ENCODE measurements around the gene RARRES1. TPM values are rescaled to one million over a fixed set of nuclear protein-coding genes. Genes with fewer than 3 reads are reported as not detected.
"Not testable (repeated sequence)": the region's sequence is repeated elsewhere in the genome, so short reads cannot be mapped to it uniquely, and the experiment has no call there.

RARRES1 gene
- total RNA-seq, 1 donor from 2014 or later, result 9.1 TPM

DNA sequence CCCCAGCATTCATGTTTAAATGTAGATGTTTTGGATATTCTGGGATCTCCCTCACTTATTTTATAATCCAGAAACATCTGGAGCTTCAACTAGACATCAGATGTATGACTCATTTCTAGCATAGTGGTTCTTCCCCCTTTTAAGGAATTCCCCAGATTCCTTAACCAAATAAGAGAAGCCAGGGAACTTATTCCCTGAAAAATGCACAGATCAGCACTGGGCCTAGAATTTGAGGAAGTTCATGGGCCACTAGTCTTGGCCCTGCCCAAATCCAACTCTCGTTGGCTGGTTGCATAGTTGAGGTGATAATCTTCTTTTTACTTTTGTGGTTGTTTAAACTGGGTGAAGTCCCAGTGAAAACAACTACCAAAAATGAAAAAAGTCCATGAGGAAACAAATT is 20.4 kb downstream of the RARRES1 start:
- intact Hi-C loops (cut with DNase I), result no loop called here
- DNase-seq, result no peak
- peak; percentile 52 for ATAC-seq (ENCODE audit: poor library complexity)

GRCh38 chr3:158710601-158711000 is 21.7 kb downstream of the RARRES1 start:
- no peak for DNase-seq
- no peak for ATAC-seq (ENCODE audit: poor library complexity)
- intact Hi-C loops (cut with DNase I), result no loop called here

- ATAC-seq (ENCODE audit: poor library complexity) (no peak), DNase-seq (no peak)
- intact Hi-C loops (cut with DNase I), result no loop called here
Measured at GRCh38 chr3:158709666-158710083, 22.6 kb downstream of the RARRES1 start.

DNA sequence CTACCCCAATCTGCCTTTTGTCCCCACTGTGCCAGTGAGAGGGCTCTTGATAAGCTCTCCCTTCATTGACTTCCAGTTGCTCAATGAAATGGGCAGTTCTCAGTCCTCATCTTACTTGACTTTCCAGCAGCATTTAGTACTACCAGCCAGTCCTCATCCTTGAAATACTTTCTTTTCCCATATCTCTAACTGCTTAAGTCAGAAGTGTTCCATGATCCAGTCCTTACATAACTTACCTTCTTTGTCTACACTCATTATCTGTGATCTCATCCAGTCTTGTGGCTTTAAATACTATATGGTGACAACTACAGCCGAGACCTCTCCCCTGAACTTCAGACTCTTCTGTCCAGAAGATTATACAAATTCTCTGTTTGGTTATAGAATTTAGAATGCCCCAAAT is 28.7 kb downstream of the RARRES1 start:
- intact Hi-C loops (cut with DNase I), result no loop called here
- DNase-seq (no peak), ATAC-seq (ENCODE audit: poor library complexity) (no peak)

GRCh38 chr3:158702815-158703481 is 29.3 kb downstream of the RARRES1 start:
- DNase-seq (no peak), ATAC-seq (ENCODE audit: poor library complexity) (no peak)
- intact Hi-C loops (cut with DNase I), result no loop called here

DNA sequence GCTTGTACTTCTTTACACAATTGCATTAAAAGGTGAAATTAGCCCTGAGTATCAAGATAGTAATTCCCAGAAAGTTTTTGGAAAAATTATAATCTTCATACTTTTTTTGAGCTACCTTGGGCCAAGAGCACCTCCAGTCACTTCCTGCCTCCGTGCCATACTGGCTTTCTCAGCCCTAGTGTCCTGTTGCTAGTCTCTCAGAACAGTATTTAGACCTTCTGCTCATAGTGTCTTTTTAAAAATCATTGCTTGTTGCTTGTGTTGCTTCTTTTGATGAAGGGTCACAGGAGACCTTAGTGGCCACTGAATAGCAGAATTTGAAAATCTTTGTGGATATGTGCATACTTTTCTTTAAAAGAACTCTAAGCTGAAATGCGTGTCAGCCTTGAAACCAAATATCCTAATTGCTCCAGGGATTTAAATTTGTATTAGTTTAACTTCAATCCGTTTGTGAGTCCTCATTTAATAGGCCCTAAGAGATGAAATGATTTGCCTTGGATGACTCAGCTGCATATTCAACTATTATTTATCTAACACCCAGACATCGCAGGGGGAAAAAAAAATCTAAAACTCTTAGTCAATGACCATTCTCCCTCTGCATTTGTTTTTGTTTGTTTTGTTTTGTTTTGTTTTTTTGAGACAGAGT is 30.7 kb downstream of the RARRES1 start:
- intact Hi-C loops (cut with DNase I), result no loop called here
- DNase-seq (no peak), ATAC-seq (ENCODE audit: poor library complexity) (no peak)

DNA sequence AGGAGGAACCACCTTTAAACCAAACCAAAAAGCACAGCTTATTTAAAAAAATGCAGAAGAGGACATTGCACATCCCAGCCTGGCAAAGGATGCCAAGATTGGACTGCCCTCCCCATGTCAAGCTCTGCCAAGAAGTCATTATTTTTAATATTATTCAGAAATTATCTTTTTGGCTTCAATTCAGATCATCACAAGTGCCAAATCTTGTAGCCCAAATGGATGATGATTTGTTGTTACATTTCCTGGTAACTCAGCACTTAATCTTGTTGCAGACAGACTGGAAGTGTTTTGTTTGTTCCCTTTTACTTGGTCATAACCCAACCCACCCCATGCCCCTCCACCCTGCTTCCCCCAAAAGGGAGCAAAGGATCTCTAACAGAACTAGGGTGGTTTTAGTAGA is 31.7 kb downstream of the RARRES1 start:
- ATAC-seq (ENCODE audit: poor library complexity) (peak; percentile 34), DNase-seq (no peak)
- intact Hi-C loops (cut with DNase I), result no loop called here

GRCh38 chr3:158696618-158697017 is 35.6 kb downstream of the RARRES1 start:
- DNase-seq, result no peak
- no peak for ATAC-seq (ENCODE audit: poor library complexity)
- intact Hi-C loops (cut with DNase I), result no loop called here

DNA sequence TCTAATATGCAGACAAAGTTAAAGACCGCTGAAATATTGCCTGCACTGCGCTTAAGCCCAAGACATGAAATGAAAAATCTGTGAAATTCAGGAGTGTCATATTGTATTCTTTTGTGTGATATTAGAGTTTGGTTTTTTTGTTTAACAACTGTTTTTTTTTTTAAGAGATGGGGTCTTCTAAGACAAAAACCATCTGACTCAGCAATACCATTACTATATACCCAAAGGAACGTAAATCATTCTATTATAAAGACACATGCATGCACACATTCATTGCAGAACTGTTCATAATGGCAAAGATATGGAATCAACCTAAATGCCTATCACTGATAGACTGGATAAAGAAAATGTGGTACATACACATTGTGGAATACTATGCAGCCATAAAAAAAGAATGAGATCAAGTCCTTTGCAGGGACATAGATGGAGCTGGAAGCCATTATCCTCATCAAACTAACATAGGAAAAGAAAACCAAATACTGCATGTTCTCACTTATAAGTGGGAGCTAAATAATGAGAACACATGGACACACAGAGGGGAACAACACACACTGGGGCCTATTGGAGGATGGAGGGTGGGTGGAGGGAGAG is 38.3 kb downstream of the RARRES1 start:
- DNase-seq; ATAC-seq (ENCODE audit: poor library complexity); intact Hi-C loops (cut with DNase I): not testable (repeated sequence)

GRCh38 chr3:158685159-158685558 is 47.1 kb downstream of the RARRES1 start:
- DNase-seq, result no peak
- intact Hi-C loops (cut with DNase I), result no loop called here
- ATAC-seq (ENCODE audit: poor library complexity), result no peak

- intact Hi-C loops (cut with DNase I), result no loop called here
- ATAC-seq (ENCODE audit: poor library complexity) (no peak), DNase-seq (no peak)
Measured at GRCh38 chr3:158683230-158683962, 48.9 kb downstream of the RARRES1 start.

- ATAC-seq (ENCODE audit: poor library complexity) (no peak), DNase-seq (no peak)
- intact Hi-C loops (cut with DNase I), result no loop called here
Measured at GRCh38 chr3:158680861-158681260, 51.4 kb downstream of the RARRES1 start.

DNA sequence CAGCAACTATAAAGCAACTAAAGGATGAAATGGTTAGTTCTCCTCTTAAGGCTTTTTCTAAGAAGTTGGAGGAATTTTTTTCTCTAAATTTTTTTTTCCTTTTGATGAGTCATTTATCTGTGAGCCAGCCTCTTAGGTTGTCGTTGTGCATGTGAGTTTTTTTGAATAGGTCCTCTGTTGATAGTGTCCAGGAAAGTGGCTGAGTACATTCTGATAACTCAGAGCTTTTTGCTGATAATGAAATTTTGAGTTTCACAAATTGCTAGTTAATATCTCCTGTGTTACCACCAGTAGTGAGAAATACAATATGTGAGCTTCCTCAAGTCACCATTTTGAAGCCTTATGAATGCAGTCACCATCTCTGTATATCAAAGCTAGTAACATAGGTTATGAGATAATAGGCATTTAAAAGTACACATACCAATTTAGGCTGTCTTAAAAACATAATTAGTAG is 52.7 kb downstream of the RARRES1 start:
- no peak for DNase-seq
- intact Hi-C loops (cut with DNase I), result no loop called here

GRCh38 chr3:158678687-158679086 is 53.6 kb downstream of the RARRES1 start:
- ATAC-seq (ENCODE audit: poor library complexity) (no peak), DNase-seq (no peak)
- intact Hi-C loops (cut with DNase I), result no loop called here

More for the DNA sequence above, 52.7 kb downstream of the RARRES1 start:
- ATAC-seq (ENCODE audit: poor library complexity), result no peak

DNA sequence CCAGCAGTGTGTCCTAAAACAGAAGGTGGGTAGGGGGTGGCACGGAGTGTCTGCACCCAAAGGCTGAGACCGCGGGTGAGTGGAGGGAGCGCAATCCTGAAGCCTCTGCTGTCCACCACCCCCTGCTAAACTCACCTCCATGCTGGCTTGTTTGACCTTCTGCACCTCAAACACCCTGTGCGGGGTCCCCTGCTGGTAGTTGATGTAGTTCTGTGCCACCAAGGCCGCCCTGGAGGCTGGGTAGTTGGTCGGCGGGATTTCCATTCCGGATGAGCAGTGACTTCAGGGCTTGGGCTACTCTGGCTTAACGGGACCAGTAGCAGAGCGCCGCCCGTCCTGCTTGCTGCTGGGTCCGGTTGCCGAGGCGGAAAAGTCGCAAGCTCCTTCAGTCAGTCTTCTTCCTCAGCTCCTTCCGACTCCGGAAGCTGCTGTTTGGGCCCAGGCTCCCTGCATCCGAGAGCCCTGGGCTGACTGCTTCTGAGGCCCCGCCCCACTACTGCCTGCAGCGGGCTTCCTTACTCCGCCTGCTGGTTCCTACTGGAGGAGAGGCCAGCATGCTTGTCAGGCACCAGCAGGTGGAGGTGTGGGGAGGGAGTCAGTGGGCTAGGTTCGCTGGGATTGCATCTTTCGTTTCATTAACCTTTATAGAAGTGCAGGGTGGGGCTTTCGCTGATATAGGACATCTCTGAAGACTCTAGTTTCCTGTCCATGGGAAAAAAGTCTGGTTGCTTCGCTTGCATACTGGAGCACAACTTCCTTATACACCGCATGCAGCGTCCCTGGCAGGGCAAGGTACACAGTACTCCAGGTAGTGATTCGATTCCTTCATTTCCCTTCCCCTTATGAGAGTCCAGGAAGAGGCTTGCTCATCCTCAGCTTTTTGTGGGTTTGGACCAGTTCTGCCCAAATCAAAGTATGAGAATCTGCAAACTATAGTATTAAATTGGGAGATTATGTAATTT is 59.8 kb downstream of the RARRES1 start, which contains the start of gene LXN:
Gene LXN, minus strand, starts transcription at position 434 of the 962 bp plus-strand sequence. Its CDS starts 170 bp downstream, at position 264.
- intact Hi-C loops (cut with DNase I), result no loop called here
- DNase-seq (peak; percentile 90), ATAC-seq (ENCODE audit: poor library complexity) (peak; percentile 98)

DNA sequence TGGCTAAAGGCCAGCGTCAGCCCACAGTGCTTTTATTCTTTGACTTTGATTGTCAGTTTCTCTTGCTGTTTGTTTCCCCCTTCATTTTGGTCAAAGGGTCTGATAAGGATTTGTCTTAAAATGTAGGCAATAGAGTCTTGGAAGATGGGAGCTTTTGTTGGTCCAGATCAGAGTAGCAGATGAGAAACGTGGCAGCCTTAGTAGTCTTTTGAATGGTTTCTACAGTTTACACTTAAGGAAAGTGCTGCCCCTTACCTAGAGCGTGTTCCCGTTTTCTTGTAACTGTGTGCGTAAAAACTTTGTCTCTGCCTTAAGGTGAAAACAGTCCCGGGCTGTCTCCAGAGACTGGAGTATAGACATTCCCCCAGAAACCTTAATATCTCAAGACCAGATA is 60.4 kb downstream of the RARRES1 start:
- DNase-seq (no peak), ATAC-seq (ENCODE audit: poor library complexity) (peak; percentile 32)
- intact Hi-C loops (cut with DNase I), result no loop called here

DNA sequence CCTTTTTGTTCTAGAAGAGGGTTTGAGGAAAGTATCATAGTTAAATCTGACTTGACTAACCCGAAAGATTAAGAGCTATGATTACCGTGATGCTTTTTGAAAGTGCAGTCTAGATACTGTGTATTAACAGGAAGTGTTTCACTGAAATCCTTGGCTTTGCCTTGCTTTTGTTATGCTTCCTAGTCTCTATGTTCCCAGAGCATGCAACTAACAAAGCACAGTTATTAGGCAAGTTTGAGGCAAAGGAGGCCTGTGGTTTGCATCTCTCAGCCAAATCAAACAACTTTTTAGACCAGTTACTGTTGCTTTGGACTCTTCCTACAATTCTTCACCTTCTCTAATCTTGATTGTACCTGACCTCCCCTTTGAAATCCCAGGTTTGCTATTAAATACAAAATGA is 63.8 kb downstream of the RARRES1 start:
- ATAC-seq (ENCODE audit: poor library complexity) (no peak), DNase-seq (no peak)
- intact Hi-C loops (cut with DNase I), result no loop called here

- intact Hi-C loops (cut with DNase I), result no loop called here
- no peak for DNase-seq
- no peak for ATAC-seq (ENCODE audit: poor library complexity)
Measured at GRCh38 chr3:158666416-158666815, 65.8 kb downstream of the RARRES1 start.
